Heart left ventricle (tissue), 13 donors: ENCODE measurements around the gene PREX1.

Experiments
- POLR2A ChIP-seq, 2 donors: fragments of 450-650 bp; IDR thresholded peaks; one replicate each; pipeline ENCODE4 v1.6.1; 2017; ENCODE audit warnings: antibody characterized with exemption in 2 of 2, mild to moderate bottlenecking in 2 of 2, moderate library complexity in 2 of 2
- TF ChIP-seq, protein P1 (sequence below), 12 donors: fragments of 200-600 bp; sonication (generic) in 4 of 12; IDR thresholded peaks; one replicate each; pipeline versions ENCODE4 v1.5.0 to v1.8.0; 2018 to 2022; ENCODE audit warnings: antibody characterized with exemption in 12 of 12, mild to moderate bottlenecking in 5 of 12
- donor health status: ischemic (EF 13 %, LVEDD 7.1; RV severe dilation, severe dysfunction).
- donor health status: DM: no; HTN: yes; CAD: no.
- donor health status: DM: no; HTN: no; CAD: no.
- donor health status: ischemic (EF 25% LVEDD 6.9; RV normal size, moderate dysfunction).
- donor health status: ischemic (EF 25% LVEDD 5.7; RV mildly dilated, moderate dysfunction).
- donor health status: ischemic (EF 35%, LVEDD 5.7; RV mildly dilated, moderate dysfunction).
- donor health status: nonischemic (EF 11% LVEDD 7.7; RV severe dilation, severe dysfunction).
- donor health status: DM: yes; HTN: yes; CAD: no.
- donor health status: PGD.
- donor health status: ischemic (EF 29% LVEDD 5.4; RV normal size, mild dysfunction).
- donor health status: nonischemic (EF 23%, LVEDD 6.1; RV moderate dilation, normal function).

DNA sequence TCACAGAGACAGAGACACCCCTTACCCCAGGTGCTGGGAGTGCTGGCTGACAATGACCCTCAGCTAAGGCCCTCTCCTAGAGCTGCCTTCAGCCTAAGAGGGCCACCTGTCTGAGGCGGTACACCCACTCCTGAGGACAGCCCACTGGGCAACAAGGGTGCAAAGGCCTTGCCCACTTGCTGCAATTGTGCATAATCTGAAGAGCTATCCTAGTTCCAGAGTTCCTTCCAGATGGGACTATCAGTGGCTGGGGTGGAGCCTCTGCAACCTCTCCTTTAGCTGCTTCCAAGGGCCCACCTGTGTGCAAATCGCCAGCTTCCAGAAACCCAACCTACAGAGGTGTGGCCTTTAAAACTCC, 87.5 kb downstream of the PREX1 start:
- TF ChIP-seq, protein P1, sequence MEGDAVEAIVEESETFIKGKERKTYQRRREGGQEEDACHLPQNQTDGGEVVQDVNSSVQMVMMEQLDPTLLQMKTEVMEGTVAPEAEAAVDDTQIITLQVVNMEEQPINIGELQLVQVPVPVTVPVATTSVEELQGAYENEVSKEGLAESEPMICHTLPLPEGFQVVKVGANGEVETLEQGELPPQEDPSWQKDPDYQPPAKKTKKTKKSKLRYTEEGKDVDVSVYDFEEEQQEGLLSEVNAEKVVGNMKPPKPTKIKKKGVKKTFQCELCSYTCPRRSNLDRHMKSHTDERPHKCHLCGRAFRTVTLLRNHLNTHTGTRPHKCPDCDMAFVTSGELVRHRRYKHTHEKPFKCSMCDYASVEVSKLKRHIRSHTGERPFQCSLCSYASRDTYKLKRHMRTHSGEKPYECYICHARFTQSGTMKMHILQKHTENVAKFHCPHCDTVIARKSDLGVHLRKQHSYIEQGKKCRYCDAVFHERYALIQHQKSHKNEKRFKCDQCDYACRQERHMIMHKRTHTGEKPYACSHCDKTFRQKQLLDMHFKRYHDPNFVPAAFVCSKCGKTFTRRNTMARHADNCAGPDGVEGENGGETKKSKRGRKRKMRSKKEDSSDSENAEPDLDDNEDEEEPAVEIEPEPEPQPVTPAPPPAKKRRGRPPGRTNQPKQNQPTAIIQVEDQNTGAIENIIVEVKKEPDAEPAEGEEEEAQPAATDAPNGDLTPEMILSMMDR (IDR thresholded peaks at IDR 0.05) = no peak
- no peak for TF ChIP-seq POLR2A (IDR thresholded peaks at IDR 0.05)
